Endodermal cell (in vitro differentiated cells): ENCODE results near the gene TMIE. TPM values are rescaled to one million over a fixed set of nuclear protein-coding genes. Genes with fewer than 3 reads are reported as not detected.
A peak's percentile ranks its signal among the peaks of the same experiment; 100 is the strongest.

Experiments
- DNase-seq: peaks from one replicate; pipeline ENCODE4 v3.0.0-alpha.2; 2017
- H3K27ac ChIP-seq: 2 replicates; pipeline ENCODE4 v1.5.1; 2013; ENCODE audit warnings: mild to moderate bottlenecking, low read depth, low read length, moderate library complexity
- H3K27me3 ChIP-seq: 2 replicates; pipeline ENCODE4 v1.6.1; 2013; ENCODE audit warnings: mild to moderate bottlenecking, low read length, moderate library complexity; ENCODE audit not compliant: insufficient read depth, control insufficient read depth, poor library complexity, severe bottlenecking
- H3K36me3 ChIP-seq: 2 replicates; pipeline ENCODE4 v1.7.0; 2013; ENCODE audit warnings: mild to moderate bottlenecking, low read length, moderate library complexity; ENCODE audit not compliant: control insufficient read depth, insufficient read depth
- H3K4me1 ChIP-seq: one replicate; pipeline ENCODE4 v1.7.0; 2013; ENCODE audit warnings: low read length; ENCODE audit not compliant: control insufficient read depth, insufficient read depth
- H3K4me3 ChIP-seq: 2 replicates; pipeline ENCODE4 v1.5.1; 2013; ENCODE audit warnings: mild to moderate bottlenecking, low read length, moderate library complexity
- H3K9ac ChIP-seq: 2 replicates; pipeline ENCODE4 v1.6.1; 2013; ENCODE audit warnings: mild to moderate bottlenecking, low read length, moderate library complexity; ENCODE audit not compliant: poor library complexity, severe bottlenecking; ENCODE audit errors: extremely low read depth
- H3K9me3 ChIP-seq: 2 replicates; pipeline ENCODE4 v1.6.1; 2013; ENCODE audit warnings: mild to moderate bottlenecking, low read length, moderate library complexity; ENCODE audit not compliant: control insufficient read depth
- H3K27ac Mint-ChIP-seq: 2 replicates; pipeline ENCODE4 v1.8.0; 2020; ENCODE audit warnings: mixed read lengths
- H3K27me3 Mint-ChIP-seq: 2 replicates; pipeline ENCODE4 v1.8.0; 2021; ENCODE audit warnings: mild to moderate bottlenecking, mixed read lengths; ENCODE audit not compliant: insufficient read depth
- H3K36me3 Mint-ChIP-seq: 2 replicates; pipeline ENCODE4 v1.8.0; 2020; ENCODE audit warnings: low read depth, mixed read lengths
- H3K4me1 Mint-ChIP-seq: 2 replicates; pipeline ENCODE4 v1.8.0; 2020; ENCODE audit warnings: mixed read lengths
- H3K4me3 Mint-ChIP-seq: 2 replicates; pipeline ENCODE4 v1.8.0; 2020; ENCODE audit warnings: mild to moderate bottlenecking, moderate library complexity, mixed read lengths
- H3K9me3 Mint-ChIP-seq: 2 replicates; pipeline ENCODE4 v1.8.0; 2020; ENCODE audit warnings: mild to moderate bottlenecking, mixed read lengths
- CTCF ChIP-seq: fragments of 200-600 bp; sonication (generic); conservative IDR thresholded peaks from 2 replicates; pipeline ENCODE4 v1.5.0; 2021; ENCODE audit warnings: antibody characterized with exemption, mild to moderate bottlenecking
- WGBS, 2 experiments: methylation state at CpG; one replicate each; pipeline versions ENCODE4 v1.1.5 to v1.1.7; 2013; ENCODE audit warnings: missing lambda C conversion rate in 2 of 2, mixed read lengths in 1 of 2; ENCODE audit not compliant: insufficient coverage in 1 of 2, insufficient read length in 1 of 2; 5-methylcytosine and 5-hydroxymethylcytosine counted together
- total RNA-seq, 2 donors: library from RNA; stranded (reverse); fragmentation: NEBNext Ultra II Directional in 1 of 2; extraction: Animal tissue kit (Norgen Biotek cat#: 25700) in 1 of 2; gene quantifications; 2 replicates in 1 of 2; 3 replicates in 1 of 2; pipeline ENCODE4 v1.2.1, GENCODE V29; 2021

TMIE gene
- total RNA-seq, 2 donors from 2014 or later, result 1.0 to 1.1 TPM

GRCh38 chr3:46733026-46733800 lies 32.0 kb downstream of the TMIE start:
- Mint-ChIP-seq H3K4me3 (no peak overlapping the region), H3K36me3 (no peaks in the 10 kb centered on the region), H3K9me3 (no peaks in the 10 kb centered on the region), H3K27ac (no peak overlapping the region), H3K4me1 (no peaks in the 10 kb centered on the region), H3K27me3 (no peaks in the 10 kb centered on the region)
- peak; percentile 26 for TF ChIP-seq CTCF
- no peaks in the 10 kb centered on the region for H3K9me3 ChIP-seq
- no peak overlapping the region for H3K9ac ChIP-seq
- peak; percentile 51 for DNase-seq
- H3K4me1 ChIP-seq, result no peaks in the 10 kb centered on the region
- H3K36me3 ChIP-seq, result no peaks in the 10 kb centered on the region
- 81 to 88% methylated on average over 5 to 9 of the region's 9 CpGs for WGBS, 2 experiments
- H3K27ac ChIP-seq, result no peak overlapping the region
- no peak overlapping the region for H3K4me3 ChIP-seq
- no peaks in the 10 kb centered on the region for H3K27me3 ChIP-seq

GRCh38 chr3:46734773-46735172 lies 33.6 kb downstream of the TMIE start:
- Histone ChIP-seq H3K9me3 (no peaks in the 10 kb centered on the region), H3K36me3 (no peaks in the 10 kb centered on the region), H3K4me3 (no peak overlapping the region), H3K4me1 (no peaks in the 10 kb centered on the region), H3K27ac (no peak overlapping the region), H3K27me3 (no peaks in the 10 kb centered on the region), H3K9ac (no peak overlapping the region)
- H3K4me1 Mint-ChIP-seq, result no peaks in the 10 kb centered on the region
- no peak overlapping the region for H3K4me3 Mint-ChIP-seq
- H3K27ac Mint-ChIP-seq, result no peak overlapping the region
- no peaks in the 10 kb centered on the region for H3K9me3 Mint-ChIP-seq
- H3K36me3 Mint-ChIP-seq, result no peaks in the 10 kb centered on the region
- no peaks in the 10 kb centered on the region for H3K27me3 Mint-ChIP-seq
- TF ChIP-seq CTCF, result no peak
- 50 to 84% methylated on average over 1 to 4 of the region's 4 CpGs for WGBS, 2 experiments
- DNase-seq, result no peak

- Histone ChIP-seq H3K9me3 (no peaks in the 10 kb centered on the region), H3K27me3 (no peaks in the 10 kb centered on the region), H3K36me3 (no peaks in the 10 kb centered on the region), H3K9ac (no peak overlapping the region), H3K4me1 (no peaks in the 10 kb centered on the region), H3K4me3 (no peak overlapping the region), H3K27ac (no peak overlapping the region)
- no peak for DNase-seq
- Mint-ChIP-seq H3K4me1 (no peaks in the 10 kb centered on the region), H3K27me3 (no peaks in the 10 kb centered on the region), H3K9me3 (no peaks in the 10 kb centered on the region), H3K27ac (no peak overlapping the region), H3K4me3 (no peak overlapping the region), H3K36me3 (no peaks in the 10 kb centered on the region)
- WGBS, 2 experiments, result 91 to 94% methylated on average over 18 to 20 of the region's 20 CpGs
- peak; percentile 27 for TF ChIP-seq CTCF
These were observed 35.0 kb downstream of the TMIE start for GRCh38 chr3:46736006-46736872.
